Islet of Langerhans (tissue), 1 donor: ENCODE results near the gene LGALS16.
"Not testable (repeated sequence)": the region's sequence is repeated elsewhere in the genome, so short reads cannot be mapped to it uniquely, and the experiment has no call there.

Experiments
- FAIRE-seq: peaks from one replicate; lab custom pipeline; 2011; peaks lifted over from hg19 to GRCh38; lab: Jason Lieb, UNC

LGALS16 gene

GRCh38 chr19:39655613-39656012, at the start of gene LGALS16:
TSS of gene LGALS16 (plus strand) at chr19:39655913. CDS start at chr19:39655962, 49 bp downstream.
- no peak for FAIRE-seq

GRCh38 chr19:39607021-39607420, 48.7 kb upstream of the LGALS16 start:
- FAIRE-seq: no peak

- no peak for FAIRE-seq
Observed at GRCh38 chr19:39607561-39607960, 48.2 kb upstream of the LGALS16 start.

- FAIRE-seq: no peak
Observed at GRCh38 chr19:39613597-39613996, 42.1 kb upstream of the LGALS16 start.

GRCh38 chr19:39617745-39618144, 38.0 kb upstream of the LGALS16 start:
- FAIRE-seq: no peak

GRCh38 chr19:39623946-39624345, 31.8 kb upstream of the LGALS16 start:
- FAIRE-seq: no peak

GRCh38 chr19:39627631-39628030, 28.1 kb upstream of the LGALS16 start:
- not testable (repeated sequence) for FAIRE-seq

- no peak for FAIRE-seq
Observed at GRCh38 chr19:39631178-39631577, 24.5 kb upstream of the LGALS16 start.

- no peak for FAIRE-seq
Observed at GRCh38 chr19:39631626-39632025, 24.1 kb upstream of the LGALS16 start.

- no peak for FAIRE-seq
Observed at GRCh38 chr19:39637891-39638290, 17.8 kb upstream of the LGALS16 start.

- FAIRE-seq: peak; percentile 90
Observed at GRCh38 chr19:39641773-39642172, 13.9 kb upstream of the LGALS16 start.

- no peak for FAIRE-seq
Observed at GRCh38 chr19:39643591-39643990, 12.1 kb upstream of the LGALS16 start.

- no peak for FAIRE-seq
Observed at GRCh38 chr19:39645800-39646411, 9.8 kb upstream of the LGALS16 start.

- no peak for FAIRE-seq
Observed at GRCh38 chr19:39647918-39648317, 7.8 kb upstream of the LGALS16 start.

- FAIRE-seq: no peak
Observed at GRCh38 chr19:39659791-39660190, 4.1 kb downstream of the LGALS16 start.

GRCh38 chr19:39660661-39661060, 4.9 kb downstream of the LGALS16 start:
- no peak for FAIRE-seq

GRCh38 chr19:39661565-39661964, 5.9 kb downstream of the LGALS16 start:
- no peak for FAIRE-seq

- not testable (repeated sequence) for FAIRE-seq
Observed at GRCh38 chr19:39669860-39670259, 14.1 kb downstream of the LGALS16 start.

GRCh38 chr19:39670998-39671397, 15.3 kb downstream of the LGALS16 start:
- no peak for FAIRE-seq

- peak; percentile 99 for FAIRE-seq
Observed at GRCh38 chr19:39671739-39672363, 16.1 kb downstream of the LGALS16 start.

GRCh38 chr19:39672473-39672872, 16.8 kb downstream of the LGALS16 start:
- FAIRE-seq: no peak

GRCh38 chr19:39673862-39674261, 18.1 kb downstream of the LGALS16 start:
- FAIRE-seq: not testable (repeated sequence)

- FAIRE-seq: no peak
Observed at GRCh38 chr19:39676004-39676403, 20.3 kb downstream of the LGALS16 start.
